Dendritic cell treated with granulocyte-macrophage colony-stimulating factor and Interleukin-4, amounts not matched to agents 40 ng/mL and 50 ng/mL, for 4 days (primary cell): Measurements from ENCODE around the gene TMIGD1.

Experiments
- H3K27ac Mint-ChIP-seq: one replicate; pipeline ENCODE4 v1.8.0; 2022; ENCODE audit warnings: mild to moderate bottlenecking, mixed read lengths
- H3K27me3 Mint-ChIP-seq: one replicate; pipeline ENCODE4 v1.8.0; 2022; ENCODE audit warnings: mild to moderate bottlenecking, mixed read lengths
- H3K36me3 Mint-ChIP-seq: one replicate; pipeline ENCODE4 v1.8.0; 2022; ENCODE audit warnings: low read depth, mixed read lengths
- H3K4me1 Mint-ChIP-seq: one replicate; pipeline ENCODE4 v1.8.0; 2022; ENCODE audit warnings: low read depth, mixed read lengths
- H3K4me3 Mint-ChIP-seq: one replicate; pipeline ENCODE4 v1.8.0; 2022; ENCODE audit warnings: mild to moderate bottlenecking, moderate library complexity, mixed read lengths
- H3K9me3 Mint-ChIP-seq: one replicate; pipeline ENCODE4 v1.8.0; 2022; ENCODE audit warnings: mixed read lengths
- intact Hi-C: fragments of 100-400 bp; cut with micrococcal nuclease; formaldehyde crosslinking; loops from one replicate; pipeline ENCODE4 v1.15.0; 2022

TMIGD1 gene

DNA sequence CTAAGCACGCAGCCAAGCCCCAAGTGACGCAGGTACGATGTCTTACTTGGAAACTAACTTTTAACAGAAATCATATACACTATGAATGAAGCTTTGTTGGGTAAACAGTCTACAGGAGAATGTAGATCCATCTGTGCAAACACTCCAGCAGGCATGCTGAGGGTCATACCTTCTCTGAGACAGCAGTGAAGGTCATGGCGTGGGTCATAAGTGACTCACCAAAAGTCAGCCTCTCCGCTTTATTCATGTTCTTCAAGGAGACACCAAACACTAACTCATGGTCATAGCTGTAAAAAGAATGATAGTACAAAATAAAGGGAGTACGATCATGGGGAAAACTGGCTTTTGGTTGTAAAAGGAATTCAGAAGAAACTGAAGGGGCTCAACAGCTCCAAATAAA is 62.8 kb downstream of the TMIGD1 start:
- Mint-ChIP-seq H3K4me3 (no peak overlapping the region), H3K4me1 (no peaks in the 10 kb centered on the region), H3K27ac (no peak overlapping the region), H3K9me3 (no peaks in the 10 kb centered on the region), H3K36me3 (peaks cover 87% of the 10 kb centered on the region), H3K27me3 (no peaks in the 10 kb centered on the region)
- intact Hi-C loops: no loop called here

DNA sequence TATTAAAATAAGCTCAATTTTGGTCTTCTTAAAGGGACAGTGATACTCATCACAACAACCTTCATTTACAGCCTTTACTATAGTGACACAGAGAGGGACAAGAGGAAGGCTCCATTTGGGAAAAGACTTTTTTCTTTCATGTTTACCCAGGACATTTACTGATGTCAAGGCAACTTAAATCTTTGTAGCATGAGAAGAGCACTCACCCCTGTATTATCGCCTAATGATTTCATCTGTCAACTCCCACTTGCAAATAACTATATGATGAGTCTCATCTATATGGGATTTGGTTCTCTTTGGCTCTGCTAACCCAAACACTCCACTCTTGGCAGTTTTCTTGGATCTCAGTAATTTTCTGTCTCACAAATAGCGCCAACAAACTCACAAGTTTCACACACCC is 66.2 kb downstream of the TMIGD1 start:
- no peaks in the 10 kb centered on the region for H3K4me1 Mint-ChIP-seq
- no peaks in the 10 kb centered on the region for H3K27me3 Mint-ChIP-seq
- H3K4me3 Mint-ChIP-seq: no peak overlapping the region
- intact Hi-C loops: loop anchor here (10.0 kb wide), 1 partner anchor 133 kb away; no protein-coding TSS in a partner anchor
- H3K9me3 Mint-ChIP-seq: no peaks in the 10 kb centered on the region
- no peak overlapping the region for H3K27ac Mint-ChIP-seq
- H3K36me3 Mint-ChIP-seq: peaks cover 66% of the 10 kb centered on the region
